ENCODE data around the gene RCSD1. TPM values are rescaled to one million over a fixed set of nuclear protein-coding genes. Genes with fewer than 3 reads are reported as not detected.

The RCSD1 gene
- total and polyA plus RNA-seq, 10 of the 15 experiments (the other 5 are each of a cell fraction or from before 2014, with no cell fraction given): 11.4 to 78.3 (median 71.6) TPM

DNA sequence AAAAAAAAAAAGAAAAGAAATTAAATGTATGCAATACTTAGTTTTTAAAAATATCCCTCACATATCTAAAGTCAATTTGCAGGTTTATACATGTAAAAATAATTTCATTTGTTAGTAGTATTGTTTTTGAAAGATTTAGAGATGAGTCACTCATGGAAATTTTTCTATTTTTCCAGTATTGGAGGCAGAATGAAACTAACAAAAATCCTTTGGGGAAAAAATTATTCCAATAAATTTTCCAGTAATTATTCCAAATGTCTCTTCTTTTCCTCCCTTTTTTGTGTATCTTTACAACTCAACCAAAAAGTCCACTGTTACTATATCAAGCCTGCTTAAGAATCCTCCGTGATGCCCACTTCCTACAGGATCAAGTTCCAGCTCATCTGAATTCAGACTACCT lies 121.6 kb downstream of the RCSD1 start:
- POLR2A ChIA-PET: interaction anchor here (1.3 to 2.5 kb wide), 2 partner anchors 29 to 271 kb away, joined by 3 to 11 read pairs; partner anchors contain the start of gene MPZL1
- peaks cover 41% of the 10 kb centered on the region for H3K79me2 ChIP-seq (ENCODE audit: control insufficient read depth, insufficient read depth, low read length)
- SMC1A ChIA-PET (ENCODE audit: uncharacterized antibody, unreplicated experiment): interaction anchor here (1.1 to 3.1 kb wide), 5 partner anchors 12 to 46 kb away, joined by 3 to 34 read pairs (median 9); partner anchors contain the start of gene MPZL1
- H2AFZ ChIP-seq (ENCODE audit: control insufficient read depth, low read depth, low read length): no peak overlapping the region
- intact Hi-C loops (cut with micrococcal nuclease; ENCODE audit: unreplicated experiment) (loop anchor here (2.0 kb wide), 1 partner anchor 37 kb away; no protein-coding TSS in a partner anchor), in situ Hi-C loops (cut with MboI) (no loop called here)
- H3K4me3 ChIP-seq: no peak overlapping the region
- no peak for TF ChIP-seq RBBP5 (conservative IDR thresholded peaks at IDR 0.05)
- TF ChIP-seq DPF2 (IDR thresholded peaks at IDR 0.05): no peak
- TF ChIP-seq POLR2AphosphoS5 (IDR thresholded peaks at IDR 0.05; ENCODE audit: low read length): no peak
- TF ChIP-seq ZNF207 (IDR thresholded peaks at IDR 0.05; ENCODE audit: borderline replicate concordance): no peak
- TF ChIP-seq TARDBP (IDR thresholded peaks at IDR 0.05; ENCODE audit: borderline replicate concordance): no peak
- TF ChIP-seq HDAC2 (IDR thresholded peaks at IDR 0.05): no peak
- TF ChIP-seq NR2C2 (IDR thresholded peaks at IDR 0.05; ENCODE audit: borderline replicate concordance, control insufficient read depth, insufficient read length, low read depth): no peak
- no peak for TF ChIP-seq NFXL1 (IDR thresholded peaks at IDR 0.05; ENCODE audit: borderline replicate concordance)
- TF ChIP-seq SIX5 (IDR thresholded peaks at IDR 0.05; ENCODE audit: low read depth, low read length, severe bottlenecking): no peak
- TF ChIP-seq TCF12 (IDR thresholded peaks at IDR 0.05; ENCODE audit: low read depth, low read length): no peak
- TF ChIP-seq EP300 (IDR thresholded peaks at IDR 0.05; ENCODE audit: borderline replicate concordance in 1 of 2, control insufficient read depth in 1 of 2, low read depth in 2 of 2, low read length in 2 of 2): no peak
- TF ChIP-seq, protein P1, sequence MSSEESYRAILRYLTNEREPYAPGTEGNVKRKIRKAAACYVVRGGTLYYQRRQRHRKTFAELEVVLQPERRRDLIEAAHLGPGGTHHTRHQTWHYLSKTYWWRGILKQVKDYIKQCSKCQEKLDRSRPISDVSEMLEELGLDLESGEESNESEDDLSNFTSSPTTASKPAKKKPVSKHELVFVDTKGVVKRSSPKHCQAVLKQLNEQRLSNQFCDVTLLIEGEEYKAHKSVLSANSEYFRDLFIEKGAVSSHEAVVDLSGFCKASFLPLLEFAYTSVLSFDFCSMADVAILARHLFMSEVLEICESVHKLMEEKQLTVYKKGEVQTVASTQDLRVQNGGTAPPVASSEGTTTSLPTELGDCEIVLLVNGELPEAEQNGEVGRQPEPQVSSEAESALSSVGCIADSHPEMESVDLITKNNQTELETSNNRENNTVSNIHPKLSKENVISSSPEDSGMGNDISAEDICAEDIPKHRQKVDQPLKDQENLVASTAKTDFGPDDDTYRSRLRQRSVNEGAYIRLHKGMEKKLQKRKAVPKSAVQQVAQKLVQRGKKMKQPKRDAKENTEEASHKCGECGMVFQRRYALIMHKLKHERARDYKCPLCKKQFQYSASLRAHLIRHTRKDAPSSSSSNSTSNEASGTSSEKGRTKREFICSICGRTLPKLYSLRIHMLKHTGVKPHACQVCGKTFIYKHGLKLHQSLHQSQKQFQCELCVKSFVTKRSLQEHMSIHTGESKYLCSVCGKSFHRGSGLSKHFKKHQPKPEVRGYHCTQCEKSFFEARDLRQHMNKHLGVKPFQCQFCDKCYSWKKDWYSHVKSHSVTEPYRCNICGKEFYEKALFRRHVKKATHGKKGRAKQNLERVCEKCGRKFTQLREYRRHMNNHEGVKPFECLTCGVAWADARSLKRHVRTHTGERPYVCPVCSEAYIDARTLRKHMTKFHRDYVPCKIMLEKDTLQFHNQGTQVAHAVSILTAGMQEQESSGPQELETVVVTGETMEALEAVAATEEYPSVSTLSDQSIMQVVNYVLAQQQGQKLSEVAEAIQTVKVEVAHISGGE (CRISPR knock-in tag; IDR thresholded peaks at IDR 0.05): no peak
- TF ChIP-seq, protein P2, sequence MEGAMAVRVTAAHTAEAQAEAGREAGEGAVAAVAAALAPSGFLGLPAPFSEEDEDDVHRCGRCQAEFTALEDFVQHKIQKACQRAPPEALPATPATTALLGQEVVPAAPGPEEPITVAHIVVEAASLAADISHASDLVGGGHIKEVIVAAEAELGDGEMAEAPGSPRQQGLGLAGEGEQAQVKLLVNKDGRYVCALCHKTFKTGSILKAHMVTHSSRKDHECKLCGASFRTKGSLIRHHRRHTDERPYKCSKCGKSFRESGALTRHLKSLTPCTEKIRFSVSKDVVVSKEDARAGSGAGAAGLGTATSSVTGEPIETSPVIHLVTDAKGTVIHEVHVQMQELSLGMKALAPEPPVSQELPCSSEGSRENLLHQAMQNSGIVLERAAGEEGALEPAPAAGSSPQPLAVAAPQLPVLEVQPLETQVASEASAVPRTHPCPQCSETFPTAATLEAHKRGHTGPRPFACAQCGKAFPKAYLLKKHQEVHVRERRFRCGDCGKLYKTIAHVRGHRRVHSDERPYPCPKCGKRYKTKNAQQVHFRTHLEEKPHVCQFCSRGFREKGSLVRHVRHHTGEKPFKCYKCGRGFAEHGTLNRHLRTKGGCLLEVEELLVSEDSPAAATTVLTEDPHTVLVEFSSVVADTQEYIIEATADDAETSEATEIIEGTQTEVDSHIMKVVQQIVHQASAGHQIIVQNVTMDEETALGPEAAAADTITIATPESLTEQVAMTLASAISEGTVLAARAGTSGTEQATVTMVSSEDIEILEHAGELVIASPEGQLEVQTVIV (IDR thresholded peaks at IDR 0.05; ENCODE audit: borderline replicate concordance, partially characterized antibody): no peak
- TF ChIP-seq JUNB (IDR thresholded peaks at IDR 0.05): no peak
- TF ChIP-seq, protein P3, sequence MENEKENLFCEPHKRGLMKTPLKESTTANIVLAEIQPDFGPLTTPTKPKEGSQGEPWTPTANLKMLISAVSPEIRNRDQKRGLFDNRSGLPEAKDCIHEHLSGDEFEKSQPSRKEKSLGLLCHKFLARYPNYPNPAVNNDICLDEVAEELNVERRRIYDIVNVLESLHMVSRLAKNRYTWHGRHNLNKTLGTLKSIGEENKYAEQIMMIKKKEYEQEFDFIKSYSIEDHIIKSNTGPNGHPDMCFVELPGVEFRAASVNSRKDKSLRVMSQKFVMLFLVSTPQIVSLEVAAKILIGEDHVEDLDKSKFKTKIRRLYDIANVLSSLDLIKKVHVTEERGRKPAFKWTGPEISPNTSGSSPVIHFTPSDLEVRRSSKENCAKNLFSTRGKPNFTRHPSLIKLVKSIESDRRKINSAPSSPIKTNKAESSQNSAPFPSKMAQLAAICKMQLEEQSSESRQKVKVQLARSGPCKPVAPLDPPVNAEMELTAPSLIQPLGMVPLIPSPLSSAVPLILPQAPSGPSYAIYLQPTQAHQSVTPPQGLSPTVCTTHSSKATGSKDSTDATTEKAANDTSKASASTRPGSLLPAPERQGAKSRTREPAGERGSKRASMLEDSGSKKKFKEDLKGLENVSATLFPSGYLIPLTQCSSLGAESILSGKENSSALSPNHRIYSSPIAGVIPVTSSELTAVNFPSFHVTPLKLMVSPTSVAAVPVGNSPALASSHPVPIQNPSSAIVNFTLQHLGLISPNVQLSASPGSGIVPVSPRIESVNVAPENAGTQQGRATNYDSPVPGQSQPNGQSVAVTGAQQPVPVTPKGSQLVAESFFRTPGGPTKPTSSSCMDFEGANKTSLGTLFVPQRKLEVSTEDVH (IDR thresholded peaks at IDR 0.05; ENCODE audit: low read depth, partially characterized antibody): no peak
- no peak for TF ChIP-seq CHD4 (IDR thresholded peaks at IDR 0.05)
- no peak overlapping the region for H3K4me2 ChIP-seq (ENCODE audit: control insufficient read depth, insufficient read depth)
- DNase-seq (ENCODE audit: low read depth, low spot score): no peak
- CTCF ChIA-PET: interaction anchor here (1.5 to 2.7 kb wide), 3 partner anchors 31 to 38 kb away, joined by 4 to 28 read pairs (median 10); partner anchors contain the start of gene MPZL1
- FAIRE-seq: no peak
- H3K27ac ChIP-seq (ENCODE audit: control insufficient read depth, insufficient read depth): no peak overlapping the region
- no peak overlapping the region for H3K9ac ChIP-seq (ENCODE audit: control insufficient read depth, insufficient read depth, low read length)
- RAD21 ChIA-PET (ENCODE audit: unreplicated experiment): interaction anchor here (0.7 to 2.8 kb wide), 2 partner anchors 31 to 64 kb away, joined by 3 to 9 read pairs; no protein-coding TSS in a partner anchor
- H4K20me1 ChIP-seq (ENCODE audit: control insufficient read depth, insufficient read depth): no peaks in the 10 kb centered on the region
- no peaks in the 10 kb centered on the region for H3K27me3 ChIP-seq (replicated peaks in 1 of 2; ENCODE audit: control insufficient read depth in 2 of 2, insufficient read depth in 2 of 2, low read length in 1 of 2)
- H3K4me1 ChIP-seq (ENCODE audit: control insufficient read depth, insufficient read depth, low read length): peaks cover 17% of the 10 kb centered on the region
- H3K36me3 ChIP-seq (ENCODE audit: control insufficient read depth in 2 of 2, insufficient read depth in 2 of 2, low read length in 1 of 2): no peaks in the 10 kb centered on the region
- ATAC-seq: no peak
- no peaks in the 10 kb centered on the region for H3K9me3 ChIP-seq (replicated peaks; ENCODE audit: control insufficient read depth, insufficient read depth, low read length)
- no TSS peak for BruUV-seq (replicated peaks)
- whole genome bisulfite sequencing (ENCODE audit: insufficient coverage, insufficient replicate concordance, low lambda C conversion rate, missing lambda C conversion rate): 15% methylated on average over 1 of the region's 1 CpG

Measured in GM12878 (cell line).